GM21529 (cell line): ENCODE results near the gene TRIP10.

ENCODE experiments used
- ATAC-seq: cut with Tn5 transposase; IDR thresholded peaks from one replicate; pipeline ENCODE4 v1.9.1; 2021; ENCODE audit not compliant: unreplicated experiment

Gene TRIP10

GRCh38 chr19:6711605-6712004 is 27.9 kb upstream of the TRIP10 start:
- no peak for ATAC-seq

- ATAC-seq = no peak
Measured at GRCh38 chr19:6712231-6712630, 27.2 kb upstream of the TRIP10 start.

- ATAC-seq = no peak
Measured at GRCh38 chr19:6712692-6713670, 26.5 kb upstream of the TRIP10 start.

GRCh38 chr19:6713773-6714692 is 25.4 kb upstream of the TRIP10 start:
- ATAC-seq = no peak

- no peak for ATAC-seq
Measured at GRCh38 chr19:6714749-6715555, 24.5 kb upstream of the TRIP10 start.

GRCh38 chr19:6716610-6716970 is 22.9 kb upstream of the TRIP10 start:
- no peak for ATAC-seq

GRCh38 chr19:6717036-6717435 is 22.4 kb upstream of the TRIP10 start:
- no peak for ATAC-seq

- no peak for ATAC-seq
Measured at GRCh38 chr19:6717441-6717971, 22.0 kb upstream of the TRIP10 start.

- ATAC-seq = no peak
Measured at GRCh38 chr19:6718111-6718740, 21.3 kb upstream of the TRIP10 start.

- ATAC-seq = no peak
Measured at GRCh38 chr19:6718741-6719539, 20.5 kb upstream of the TRIP10 start.

- ATAC-seq = no peak
Measured at GRCh38 chr19:6719540-6719861, 20.0 kb upstream of the TRIP10 start.

GRCh38 chr19:6719992-6720368 is 19.5 kb upstream of the TRIP10 start:
- ATAC-seq = no peak

- no peak for ATAC-seq
Measured at GRCh38 chr19:6720369-6721137, 18.9 kb upstream of the TRIP10 start, which contains the start of gene C3. Gene C3, minus strand, starts transcription at chr19:6720650. Its CDS starts 61 bp downstream, at chr19:6720589.

- no peak for ATAC-seq
Measured at GRCh38 chr19:6721138-6721474, 18.4 kb upstream of the TRIP10 start.

GRCh38 chr19:6721773-6722172 is 17.7 kb upstream of the TRIP10 start:
- no peak for ATAC-seq

- ATAC-seq = no peak
Measured at GRCh38 chr19:6723108-6723618, 16.3 kb upstream of the TRIP10 start.

- ATAC-seq = no peak
Measured at GRCh38 chr19:6723738-6724137, 15.7 kb upstream of the TRIP10 start.

GRCh38 chr19:6724631-6725492 is 14.6 kb upstream of the TRIP10 start:
- ATAC-seq = no peak
